ENCODE measurements around the gene HOXA6.

HOXA6 gene

GRCh38 chr7:27184337-27185012, 36.9 kb upstream of the HOXA6 start:
- DNase-seq, result peak; percentile 65

GRCh38 chr7:27183682-27184336, 36.2 kb upstream of the HOXA6 start:
- peak; percentile 52 for DNase-seq

DNA sequence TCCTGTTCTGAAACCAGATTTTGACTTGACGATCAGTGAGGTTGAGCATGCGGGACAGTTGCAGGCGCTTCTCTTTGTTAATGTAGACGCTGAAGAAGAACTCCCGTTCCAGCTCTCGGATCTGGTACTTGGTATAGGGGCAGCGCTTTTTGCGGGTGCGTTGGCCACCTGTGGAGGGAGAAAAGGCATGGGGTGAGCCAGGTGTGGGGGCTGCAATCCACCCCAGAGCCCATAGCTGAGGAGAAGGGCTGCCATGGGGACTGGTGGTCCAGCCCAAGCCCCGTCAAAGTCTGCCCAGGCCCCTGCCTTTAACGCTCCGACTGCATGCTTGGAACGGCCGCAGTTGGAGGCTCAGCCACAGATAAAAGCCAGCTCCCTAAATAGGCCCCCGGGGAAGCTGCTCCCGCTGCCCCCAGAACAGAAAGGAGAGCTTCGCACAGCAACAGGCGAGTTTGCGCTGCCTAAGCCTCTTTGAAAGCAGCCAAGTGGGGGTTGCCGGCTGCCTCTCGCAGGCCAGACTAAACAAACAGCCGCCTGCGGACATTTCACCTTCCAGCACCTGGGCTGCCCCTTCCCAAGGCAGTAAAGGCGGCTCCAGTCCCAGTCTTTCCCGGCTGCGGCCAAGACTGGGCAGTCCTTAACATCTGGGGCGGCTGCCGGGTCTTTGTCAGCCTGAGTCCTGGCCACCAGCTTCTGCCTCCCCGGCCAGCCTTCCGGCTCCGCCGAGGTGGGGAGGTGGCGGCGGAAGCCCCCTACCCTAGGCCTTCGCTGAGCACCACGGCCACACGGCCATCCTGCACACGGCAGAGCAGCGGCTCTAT, 35.5 kb upstream of the HOXA6 start:
- DNase-seq, result peak; percentile 89

DNA sequence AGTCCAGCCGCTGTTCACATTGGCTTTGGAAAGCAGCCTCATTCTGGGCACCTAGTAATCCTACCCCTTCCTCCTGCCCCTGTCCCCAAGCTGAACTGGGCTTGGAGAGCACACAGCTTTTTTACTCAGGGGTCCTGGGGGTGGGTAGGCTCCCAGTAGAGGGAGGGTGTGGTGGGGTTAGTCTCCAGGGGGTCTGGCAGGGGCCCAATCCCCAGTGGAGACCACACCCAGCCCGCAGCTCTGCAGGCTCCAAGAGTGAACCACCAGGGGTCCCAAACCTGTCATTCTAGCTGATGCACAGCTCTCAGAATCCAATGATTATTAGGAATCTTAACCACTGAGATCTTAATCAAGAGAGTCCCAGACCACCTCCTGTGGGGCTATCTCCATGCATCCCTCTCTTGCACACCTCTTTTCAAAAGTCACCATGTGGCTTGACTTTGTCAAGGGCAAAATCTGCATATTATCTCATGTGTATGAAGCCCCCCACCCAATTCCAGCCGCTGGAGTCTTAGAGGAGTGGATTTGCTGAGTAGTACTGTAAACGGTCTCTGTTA, 34.8 kb upstream of the HOXA6 start:
- DNase-seq, result peak; percentile 53

GRCh38 chr7:27181795-27182275, 34.3 kb upstream of the HOXA6 start:
- DNase-seq, result peak; percentile 43

- DNase-seq, result peak; percentile 44
Observed at GRCh38 chr7:27180431-27181420, 33.2 kb upstream of the HOXA6 start.

GRCh38 chr7:27179503-27180430, 32.2 kb upstream of the HOXA6 start:
- DNase-seq, result peak; percentile 87

GRCh38 chr7:27179030-27179429, 31.5 kb upstream of the HOXA6 start:
- peak; percentile 46 for DNase-seq

DNA sequence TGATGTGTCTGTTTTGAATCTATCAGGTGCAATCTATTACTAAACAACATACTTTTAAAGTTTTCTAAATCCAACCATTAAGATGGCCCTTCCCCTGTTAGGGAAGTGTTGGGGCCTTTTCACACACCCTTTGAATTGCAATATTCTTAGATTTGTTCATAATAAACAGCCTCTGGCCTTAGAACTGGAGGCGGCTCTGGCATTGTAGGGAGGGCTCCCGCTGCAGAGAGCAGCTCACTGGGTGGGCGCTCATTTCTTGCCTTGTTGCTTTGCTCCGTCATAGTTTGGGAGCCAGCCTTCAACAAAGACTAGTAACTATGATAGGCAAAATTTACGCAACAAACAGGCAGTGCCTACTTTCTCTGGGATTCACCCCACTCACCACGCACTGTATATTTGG, 30.8 kb upstream of the HOXA6 start:
- DNase-seq, result peak; percentile 45

DNA sequence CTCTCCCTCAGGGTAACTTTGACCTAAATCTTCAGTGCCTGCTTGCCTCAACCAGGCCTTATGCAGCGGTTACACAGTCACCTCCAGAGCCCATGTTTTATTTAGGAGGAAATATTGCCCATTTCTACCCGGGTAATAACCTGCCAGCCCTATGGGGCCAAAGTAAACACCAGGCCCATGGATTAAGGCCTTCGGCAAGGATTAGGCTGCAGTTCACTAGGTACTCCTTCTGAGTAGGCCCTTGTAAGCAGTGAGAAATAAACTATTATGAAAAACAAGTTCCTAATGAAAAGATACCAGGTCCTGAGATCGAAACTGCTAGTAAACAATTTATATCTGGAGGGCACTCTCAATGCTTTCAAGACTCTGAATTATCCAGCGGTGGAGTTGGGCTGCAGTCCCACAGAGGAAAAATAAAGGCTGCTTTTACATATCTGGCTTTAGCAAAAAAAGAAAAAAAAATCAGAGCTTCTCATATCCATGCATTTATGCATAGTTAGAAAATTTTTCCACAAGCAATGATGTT, 30.3 kb upstream of the HOXA6 start:
- DNase-seq, result peak; percentile 15

- DNase-seq, result peak; percentile 50
Observed at GRCh38 chr7:27176962-27177794, 29.6 kb upstream of the HOXA6 start.

GRCh38 chr7:27176524-27176845, 28.9 kb upstream of the HOXA6 start:
- no peak for DNase-seq

DNA sequence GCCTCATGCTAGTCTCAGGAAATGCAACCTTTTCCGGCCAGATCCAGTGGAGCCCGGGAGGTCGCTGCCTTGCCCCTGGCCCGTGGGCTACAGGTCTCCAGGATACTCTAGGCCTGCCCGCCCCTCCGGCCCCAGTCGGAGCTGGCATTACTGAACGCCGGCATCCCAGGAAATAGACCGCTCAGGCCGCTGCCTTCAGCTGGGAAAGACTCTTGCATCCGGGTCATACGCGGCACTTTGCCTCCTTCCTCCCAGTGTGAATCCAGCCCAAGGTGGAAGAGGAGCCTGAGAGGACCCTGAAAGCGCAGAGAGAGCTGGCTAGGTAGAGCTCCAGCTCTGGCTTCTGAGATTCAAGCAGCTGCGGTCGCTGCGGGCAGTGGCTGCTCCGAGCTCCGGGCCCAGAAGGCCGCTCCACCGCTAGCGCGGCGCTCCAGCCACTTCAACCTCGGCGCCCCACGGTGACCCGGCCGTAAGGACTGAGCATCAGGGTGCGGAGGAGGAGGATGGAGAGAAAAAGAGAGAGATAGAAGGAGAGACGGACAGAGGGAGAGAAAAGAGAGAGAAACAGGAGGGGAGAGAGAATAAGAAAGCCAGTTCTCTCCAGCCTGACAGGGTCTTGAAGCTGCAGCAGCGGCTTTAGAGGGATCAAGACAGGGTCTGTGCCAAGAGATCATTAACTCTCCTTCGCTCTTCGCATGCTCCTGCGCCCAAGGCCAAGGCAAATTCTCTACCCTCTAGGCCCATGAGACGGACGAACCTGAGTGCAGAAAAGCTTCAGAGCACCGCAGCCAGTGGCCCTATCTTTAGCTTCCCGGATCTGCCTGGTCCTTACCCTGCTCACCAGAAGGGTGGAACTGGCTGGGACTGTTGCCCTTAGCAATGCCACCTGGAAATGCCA, 28.3 kb upstream of the HOXA6 start:
- DNase-seq, result peak; percentile 77

DNA sequence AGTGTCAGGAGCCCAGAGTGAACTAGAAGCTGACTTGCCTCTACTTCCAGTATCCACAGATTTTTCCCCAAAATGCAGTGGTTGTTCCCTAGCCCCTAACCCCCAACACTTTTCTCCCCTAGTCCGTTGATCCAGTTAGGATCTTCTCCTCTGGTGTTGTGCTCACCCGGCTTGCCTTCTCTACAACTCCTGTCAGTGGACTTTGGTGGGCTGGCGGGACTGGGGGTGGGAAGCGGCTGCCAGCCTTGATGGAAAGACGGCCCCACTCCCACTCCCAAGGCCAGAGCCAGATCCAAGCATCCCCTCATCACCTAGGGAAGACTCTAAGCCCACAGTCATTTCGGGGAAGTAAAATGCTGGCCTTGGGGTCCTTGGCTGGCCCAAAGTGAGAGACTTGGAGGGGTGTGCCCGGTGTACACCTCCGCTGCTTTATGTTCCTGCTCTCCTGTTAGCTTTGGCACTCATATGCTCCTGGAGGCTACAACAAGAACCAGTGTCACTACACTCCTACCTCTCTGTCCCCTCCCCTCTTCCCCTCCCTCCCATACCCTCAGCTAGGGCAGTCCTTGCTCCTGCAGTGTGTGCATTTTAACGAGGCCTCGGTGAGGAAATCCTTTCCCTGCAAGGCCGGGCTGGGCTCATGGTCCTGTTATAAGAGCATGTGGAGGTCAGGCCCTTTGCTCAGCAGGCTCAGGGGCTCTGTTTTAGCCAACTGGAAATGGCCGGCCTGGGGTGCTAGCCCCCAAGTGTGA, 27.5 kb upstream of the HOXA6 start:
- no peak for DNase-seq

DNA sequence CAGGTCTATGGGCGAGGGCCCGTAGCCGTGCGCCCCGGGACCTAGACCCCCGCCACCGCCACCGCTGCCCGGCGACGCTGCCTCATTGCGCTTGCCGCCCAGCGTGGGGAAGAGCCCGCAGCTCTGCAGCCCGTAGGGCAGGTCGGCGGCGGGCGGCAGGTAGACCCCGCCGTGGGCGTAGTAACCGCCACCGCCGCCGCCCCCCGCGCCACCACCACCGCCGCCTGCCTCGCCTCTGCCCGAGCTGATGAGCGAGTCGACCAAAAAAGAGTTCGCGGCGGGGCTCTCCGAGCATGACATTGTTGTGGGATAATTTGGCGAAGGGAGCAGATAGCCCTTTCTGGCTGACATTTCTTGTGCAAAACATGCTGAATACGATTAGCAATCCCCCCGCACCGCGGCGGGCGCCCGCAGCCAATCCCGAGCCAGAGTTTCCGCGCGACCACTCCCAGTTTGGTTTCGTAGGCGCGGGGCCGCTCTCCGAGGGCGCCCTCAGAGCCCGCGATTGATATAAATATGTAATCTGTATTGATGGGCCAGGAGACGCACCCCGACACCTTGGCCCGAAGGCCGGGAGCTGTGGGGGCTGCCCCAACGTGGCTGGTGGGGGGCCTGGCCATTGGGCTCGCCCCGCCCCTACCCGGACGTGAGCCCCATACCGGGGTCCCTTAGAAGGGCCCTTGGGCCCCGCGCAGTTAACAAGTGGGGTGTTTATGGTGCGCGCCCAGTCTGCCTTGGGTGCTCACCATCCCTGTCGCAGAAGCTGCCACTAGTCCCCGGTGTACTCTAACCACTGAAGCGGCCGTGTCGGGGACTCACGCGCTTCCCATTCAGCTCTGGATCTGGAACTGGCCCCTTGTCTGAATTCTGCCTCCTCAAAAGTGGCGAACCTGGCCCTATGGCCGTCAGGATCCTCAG, 26.6 kb upstream of the HOXA6 start, which contains the start of gene HOXA10:
Gene HOXA10 (minus strand): TSS at position 365 of the 918 bp plus-strand sequence. CDS start 14 bp downstream, at position 351.
- peak; percentile 67 for DNase-seq

- peak; percentile 59 for DNase-seq
Observed at GRCh38 chr7:27173511-27173955, 26.0 kb upstream of the HOXA6 start.
